Measurements from ENCODE around the gene PWP2.
"Not testable (repeated sequence)": the region's sequence is repeated elsewhere in the genome, so short reads cannot be mapped to it uniquely, and the experiment has no call there.

The PWP2 gene

DNA sequence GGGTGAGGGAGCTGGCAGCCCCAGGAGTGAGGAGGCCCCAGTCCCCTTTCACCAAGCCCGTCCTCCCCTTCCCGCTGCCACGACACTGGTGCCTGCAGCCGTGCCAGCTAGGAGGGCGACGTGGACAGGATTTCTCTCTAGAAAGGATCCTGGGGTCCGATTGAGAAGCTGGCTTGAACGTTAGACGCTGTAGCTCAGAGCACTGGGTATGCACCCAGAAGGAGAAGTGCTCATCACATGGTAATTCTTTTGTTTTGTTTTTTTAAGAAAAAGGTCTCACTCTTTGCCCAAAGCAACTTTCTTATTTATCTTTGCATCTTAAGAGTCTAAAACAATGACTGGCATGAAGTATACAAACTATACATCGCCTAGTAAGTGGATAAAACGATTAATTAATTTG, 60.3 kb downstream of the PWP2 start:
- not testable (repeated sequence) for DNase-seq

DNA sequence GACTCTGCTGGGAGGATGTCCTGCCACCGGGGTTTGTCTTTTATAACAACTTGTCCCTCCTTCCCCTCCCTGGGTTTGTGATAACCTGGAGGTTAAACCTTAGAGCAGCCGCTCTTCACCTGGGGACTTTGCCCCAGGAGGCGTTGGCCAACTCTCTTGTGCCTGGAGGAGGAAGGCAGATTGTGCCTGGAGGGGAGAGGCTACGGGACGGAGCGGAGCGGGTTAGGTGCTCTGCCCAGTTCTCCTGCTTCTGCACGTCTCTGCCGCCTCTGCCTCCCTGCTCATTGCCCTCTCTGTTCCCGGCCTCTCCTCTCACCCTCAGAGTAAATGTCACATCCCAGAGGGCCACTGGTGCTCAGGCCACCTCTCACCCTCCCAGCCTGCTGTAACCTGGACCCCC, 63.1 kb downstream of the PWP2 start:
- not testable (repeated sequence) for DNase-seq

- not testable (repeated sequence) for DNase-seq
Measured at GRCh38 chr21:44170863-44171262, 63.7 kb downstream of the PWP2 start.

GRCh38 chr21:44171962-44172572, 64.9 kb downstream of the PWP2 start:
- DNase-seq, result not testable (repeated sequence)

GRCh38 chr21:44172741-44173140, 65.5 kb downstream of the PWP2 start:
- DNase-seq, result not testable (repeated sequence)

DNA sequence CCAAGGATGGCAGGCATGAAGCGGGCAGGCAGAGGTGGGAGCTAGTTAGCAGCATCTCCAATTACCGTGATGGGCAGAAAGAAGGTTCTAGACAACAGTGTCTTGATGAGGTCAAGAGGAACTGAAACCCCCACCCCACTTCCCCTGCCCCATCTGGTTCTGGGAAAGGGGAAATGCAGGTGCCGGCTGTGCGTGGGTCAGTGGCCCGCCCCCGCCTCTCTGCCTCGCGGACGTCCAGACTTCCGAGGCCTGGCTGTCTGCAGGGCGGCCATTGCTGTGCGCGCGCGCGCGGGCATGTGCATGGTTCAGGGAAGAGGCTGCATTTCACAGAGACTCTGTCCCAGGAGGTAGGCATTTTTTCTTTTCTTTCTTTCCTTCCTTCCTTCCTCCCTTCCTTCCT, 68.0 kb downstream of the PWP2 start:
- DNase-seq, result not testable (repeated sequence)

DNA sequence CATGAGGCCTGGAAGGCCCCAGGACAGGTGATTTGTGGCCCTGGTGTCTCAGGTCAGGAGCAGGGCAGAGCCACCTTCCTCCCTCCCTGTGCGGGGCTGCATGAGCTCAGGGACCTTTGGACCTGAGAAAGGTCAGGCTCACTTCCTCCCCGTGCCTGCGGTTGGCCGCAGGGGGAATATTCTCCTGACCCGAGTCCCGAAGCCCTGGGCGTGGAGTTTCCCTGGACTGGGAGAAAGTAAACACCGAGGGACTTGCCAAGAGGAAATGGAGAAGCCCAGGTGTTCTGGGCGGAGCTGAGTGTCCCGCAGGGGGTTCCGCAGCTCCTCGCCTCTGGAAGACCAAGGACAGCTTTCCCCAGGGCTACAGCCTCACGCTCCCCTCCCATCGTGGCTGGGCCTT, 68.9 kb downstream of the PWP2 start:
- not testable (repeated sequence) for DNase-seq

Data from stimulated activated CD4-positive, alpha-beta T cell treated with anti-CD3 and anti-CD28 coated beads, Interleukin-1b, Interleukin-23, amount 100 ng/mL, for 48 hours (primary cell).